GM21717 (cell line): ENCODE results near the gene EPX.

ENCODE experiments used
- ATAC-seq: cut with Tn5 transposase; IDR thresholded peaks from one replicate; pipeline ENCODE4 v1.9.1; 2021; ENCODE audit warnings: mild to moderate bottlenecking, moderate library complexity; ENCODE audit not compliant: unreplicated experiment

EPX gene

GRCh38 chr17:58184986-58185761 is 7.4 kb upstream of the EPX start:
- no peak for ATAC-seq

GRCh38 chr17:58186591-58186990 is 5.9 kb upstream of the EPX start:
- ATAC-seq: no peak

GRCh38 chr17:58187063-58187462 is 5.5 kb upstream of the EPX start:
- no peak for ATAC-seq

GRCh38 chr17:58187675-58188074 is 4.9 kb upstream of the EPX start:
- no peak for ATAC-seq

GRCh38 chr17:58189436-58190146 is 2.9 kb upstream of the EPX start:
- no peak for ATAC-seq

GRCh38 chr17:58191241-58191896 is 1.2 kb upstream of the EPX start:
- no peak for ATAC-seq

- no peak for ATAC-seq
Measured at GRCh38 chr17:58193641-58194255, 1.2 kb downstream of the EPX start.

- no peak for ATAC-seq
Measured at GRCh38 chr17:58195518-58196123, 3.1 kb downstream of the EPX start.

GRCh38 chr17:58196610-58197009 is 4.1 kb downstream of the EPX start:
- ATAC-seq: no peak

- no peak for ATAC-seq
Measured at GRCh38 chr17:58200024-58200633, 7.6 kb downstream of the EPX start.

GRCh38 chr17:58202859-58203258 is 10.3 kb downstream of the EPX start:
- no peak for ATAC-seq

- ATAC-seq: no peak
Measured at GRCh38 chr17:58204796-58205195, 12.3 kb downstream of the EPX start.

- ATAC-seq: no peak
Measured at GRCh38 chr17:58205936-58206335, 13.4 kb downstream of the EPX start.

GRCh38 chr17:58207451-58207850 is 14.9 kb downstream of the EPX start:
- no peak for ATAC-seq

GRCh38 chr17:58208344-58208743 is 15.8 kb downstream of the EPX start:
- no peak for ATAC-seq

GRCh38 chr17:58210922-58211321 is 18.4 kb downstream of the EPX start:
- ATAC-seq: no peak

GRCh38 chr17:58215685-58216084 is 23.2 kb downstream of the EPX start:
- ATAC-seq: no peak

- no peak for ATAC-seq
Measured at GRCh38 chr17:58217766-58218165, 25.2 kb downstream of the EPX start.

GRCh38 chr17:58219007-58219788 is 26.7 kb downstream of the EPX start, which contains the start of gene MKS1:
MKS1 (minus strand) TSS chr17:58219255; CDS start chr17:58219230, 25 bp downstream.
- peak; percentile 91 for ATAC-seq

- no peak for ATAC-seq
Measured at GRCh38 chr17:58219789-58220183, 27.3 kb downstream of the EPX start.
